HCT116 (cell line): ENCODE measurements around the gene PTPN2. TPM values are rescaled to one million over a fixed set of nuclear protein-coding genes. Genes with fewer than 3 reads are reported as not detected.

Source experiments
- ATAC-seq: fragments of 200-7000 bp; cut with Tn5 transposase; 2 replicates; pipeline ENCODE4 v1.9.1; 2020; ENCODE audit warnings: mild to moderate bottlenecking, moderate library complexity
- BruUV-seq: library from RNA; stranded (reverse); fragments of 400-500 nt; replicated peaks from 2 replicates; lab custom pipeline; 2021; lab: Mats Ljungman, UMichigan
- CTCF ChIA-PET: fragments of 300-600 bp; sonication (Branson Sonifier 250); formaldehyde crosslinking; loops from one replicate; lab custom pipeline; 2021; ENCODE audit warnings: antibody characterized with exemption; lab: Charles Lee
- POLR2A ChIA-PET: fragments of 300-600, 350-600 bp; sonication (Branson Sonifier 250); formaldehyde crosslinking; loops from one replicate; lab custom pipeline; 2021; ENCODE audit warnings: antibody characterized with exemption; lab: Charles Lee
- RAD21 ChIA-PET, 2 experiments: fragments of 300-600 bp; sonication (Branson Sonifier 250); formaldehyde crosslinking; loops; one replicate each; lab custom pipeline; 2023; ENCODE audit warnings: low total read pairs in 2 of 2; ENCODE audit not compliant: uncharacterized antibody in 2 of 2, unreplicated experiment in 2 of 2, low non-redundant PET in 1 of 2; lab: Charles Lee
- DNase-seq: peaks from one replicate; pipeline ENCODE4 v3.0.0-alpha.2; 2010; ENCODE audit warnings: low read depth, low spot score
- H2AFZ ChIP-seq: fragments of 200-600 bp; shearing (Covaris generic), sonication (generic); 2 replicates; pipeline ENCODE4 v1.6.1; 2017; ENCODE audit warnings: low read depth, mixed run types, mixed read lengths, antibody characterized with exemption, low read length; ENCODE audit not compliant: poor library complexity, severe bottlenecking
- H3K27ac ChIP-seq: 2 replicates; pipeline ENCODE4 v1.5.1; 2012; ENCODE audit warnings: low read depth, low read length
- H3K27me3 ChIP-seq: fragments of 200-600 bp; sonication (generic); 2 replicates; pipeline ENCODE4 v1.6.1; 2016; ENCODE audit warnings: mixed run types, low read length, mixed read lengths; ENCODE audit not compliant: insufficient read depth
- H3K36me3 ChIP-seq, 2 experiments: fragments of 200-500 bp in 1 of 2; fragments of 200-600 bp in 1 of 2; sonication (Bioruptor generic) in 1 of 2; sonication (generic) in 1 of 2; 2 replicates each; pipeline versions ENCODE4 v1.5.1 to v1.6.1; 2014 to 2016; ENCODE audit warnings: low read length in 2 of 2, inconsistent platforms in 1 of 2, mixed read lengths in 1 of 2, mixed run types in 1 of 2; ENCODE audit not compliant: insufficient read depth in 2 of 2, control insufficient read depth in 1 of 2
- H3K4me1 ChIP-seq, 2 experiments: fragments of 200-600 bp in 1 of 2; sonication (generic) in 1 of 2; 2 replicates each; pipeline versions ENCODE4 v1.5.1 to v1.6.1; 2012 to 2017; ENCODE audit warnings: low read length in 2 of 2, inconsistent platforms in 1 of 2, mild to moderate bottlenecking in 1 of 2, mixed read lengths in 1 of 2, mixed run types in 1 of 2, moderate library complexity in 1 of 2; ENCODE audit not compliant: insufficient read depth in 2 of 2, control insufficient read depth in 1 of 2
- H3K4me2 ChIP-seq: fragments of 200-600 bp; sonication (generic); 2 replicates; pipeline ENCODE4 v1.6.1; 2017; ENCODE audit warnings: mixed run types, low read length, mixed read lengths
- H3K4me3 ChIP-seq, 2 experiments: fragments of 200-600 bp in 1 of 2; sonication (generic) in 1 of 2; replicated peaks in 1 of 2; 2 replicates each; pipeline ENCODE4 v1.5.1; 2011 to 2016; ENCODE audit warnings: low read length in 2 of 2, control low read depth in 1 of 2, low read depth in 1 of 2, mild to moderate bottlenecking in 1 of 2, mixed read lengths in 1 of 2, mixed run types in 1 of 2
- H3K79me2 ChIP-seq: fragments of 200-600 bp; sonication (generic); 2 replicates; pipeline ENCODE4 v1.6.1; 2017; ENCODE audit warnings: mild to moderate bottlenecking, mixed run types, low read length, moderate library complexity, mixed read lengths; ENCODE audit not compliant: insufficient read depth
- H3K9ac ChIP-seq: fragments of 200-600 bp; sonication (generic); 2 replicates; pipeline ENCODE4 v1.6.1; 2016; ENCODE audit warnings: low read length, mixed read lengths
- H3K9me2 ChIP-seq: fragments of 200-600 bp; sonication (generic), shearing (Covaris generic); 2 replicates; pipeline ENCODE4 v1.6.1; 2017; ENCODE audit warnings: mixed run types, mild to moderate bottlenecking, moderate library complexity; ENCODE audit not compliant: insufficient read depth
- H3K9me3 ChIP-seq, 2 experiments: fragments of 200-500 bp in 1 of 2; fragments of 200-600 bp in 1 of 2; sonication (Bioruptor generic) in 1 of 2; sonication (generic) in 1 of 2; 2 replicates each; pipeline ENCODE4 v1.6.1; 2014 to 2017; ENCODE audit warnings: low read length in 2 of 2, mixed read lengths in 2 of 2, inconsistent platforms in 1 of 2, low read depth in 1 of 2, mild to moderate bottlenecking in 1 of 2, mixed run types in 1 of 2, moderate library complexity in 1 of 2; ENCODE audit not compliant: control insufficient read depth in 1 of 2, insufficient read depth in 1 of 2
- H4K20me1 ChIP-seq: fragments of 200-600 bp; sonication (generic), shearing (Covaris generic); 2 replicates; pipeline ENCODE4 v1.6.1; 2017; ENCODE audit warnings: mixed run types, mild to moderate bottlenecking, moderate library complexity; ENCODE audit not compliant: insufficient read depth
- ATF3 ChIP-seq: IDR thresholded peaks from 2 replicates; pipeline ENCODE4 v1.6.1; 2012
- CBX3 ChIP-seq: IDR thresholded peaks from 2 replicates; pipeline ENCODE4 v1.6.1; 2012; ENCODE audit warnings: low read depth
- CEBPB ChIP-seq: IDR thresholded peaks from 2 replicates; pipeline ENCODE4 v1.6.1; 2012; ENCODE audit warnings: low read depth
- ELF1 ChIP-seq: IDR thresholded peaks from 2 replicates; pipeline ENCODE4 v1.6.1; 2012; ENCODE audit warnings: low read depth, borderline replicate concordance
- POLR2A ChIP-seq: IDR thresholded peaks from 2 replicates; pipeline ENCODE4 v1.7.0; 2011; ENCODE audit warnings: borderline replicate concordance; ENCODE audit not compliant: insufficient read depth, insufficient read length; ENCODE audit errors: extremely low read depth
- POLR2AphosphoS5 ChIP-seq: IDR thresholded peaks from 2 replicates; pipeline ENCODE4 v1.6.1; 2011; ENCODE audit warnings: mild to moderate bottlenecking, low read depth, low read length, moderate library complexity
- REST ChIP-seq: IDR thresholded peaks from 2 replicates; pipeline ENCODE4 v1.6.1; 2012; ENCODE audit warnings: low read depth
- SIN3A ChIP-seq: IDR thresholded peaks from 2 replicates; pipeline ENCODE4 v1.6.1; 2012; ENCODE audit warnings: low read depth
- SP1 ChIP-seq: IDR thresholded peaks from 2 replicates; pipeline ENCODE4 v1.6.1; 2012; ENCODE audit warnings: low read depth
- SRF ChIP-seq: IDR thresholded peaks from 2 replicates; pipeline ENCODE4 v1.6.1; 2012; ENCODE audit warnings: low read depth
- ZBTB33 ChIP-seq: IDR thresholded peaks from 2 replicates; pipeline ENCODE4 v1.6.1; 2011; ENCODE audit warnings: mild to moderate bottlenecking, low read length, moderate library complexity; ENCODE audit not compliant: insufficient replicate concordance; ENCODE audit errors: extremely low read depth
- intact Hi-C: fragments of 100-400 bp; cut with micrococcal nuclease; formaldehyde crosslinking; loops from 2 replicates; pipeline ENCODE4 v1.10.0; 2022
- total RNA-seq: library from RNA; stranded (reverse); gene quantifications from one replicate; pipeline ENCODE4 v1.2.1, GENCODE V29; 2021; ENCODE audit not compliant: unreplicated experiment

PTPN2 gene
- total RNA-seq, 1 experiment from 2014 or later: 50.3 TPM

GRCh38 chr18:12772111-12772510, 111.9 kb downstream of the PTPN2 start:
- RAD21 ChIA-PET: no interaction called here
- no TSS peak for BruUV-seq
- POLR2A ChIA-PET: no interaction called here

DNA sequence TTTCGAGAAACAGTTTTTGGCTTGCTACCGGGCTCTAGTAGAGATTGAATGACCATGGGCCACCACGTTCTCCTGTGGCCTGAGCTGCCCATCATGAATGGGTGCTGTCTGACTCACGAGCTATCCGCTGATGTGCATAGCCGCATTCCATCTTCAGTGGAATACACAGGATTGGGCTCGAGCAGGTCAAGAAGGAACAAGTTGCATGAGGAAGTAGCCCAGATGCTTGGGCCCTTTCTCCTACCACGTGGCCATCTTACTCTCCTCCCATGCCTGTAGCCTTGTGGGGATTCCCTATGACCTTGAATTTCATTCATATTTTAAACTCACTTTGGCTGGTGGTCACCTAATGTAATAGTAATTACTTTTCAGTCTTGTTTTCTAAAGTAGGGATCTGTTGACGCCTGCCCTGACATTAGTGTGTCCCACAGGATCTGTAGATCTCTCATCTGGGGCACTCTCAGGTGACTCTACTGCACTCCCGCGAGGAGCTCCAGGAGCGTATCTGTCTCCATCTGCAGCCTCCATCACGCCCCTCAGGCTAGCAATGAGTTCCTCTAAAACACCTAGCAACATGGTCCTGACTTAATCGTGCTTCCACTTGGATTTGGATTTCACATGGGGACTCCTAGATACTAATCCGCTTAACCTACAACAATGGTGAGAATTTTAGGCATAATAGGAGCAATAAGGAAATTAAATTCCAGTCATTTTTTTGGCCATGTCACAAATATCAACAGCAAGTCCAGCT, 113.4 kb downstream of the PTPN2 start:
- no peak overlapping the region for H2AFZ ChIP-seq
- TF ChIP-seq ATF3 (no peak), SRF (no peak), REST (no peak), POLR2A (no peak), POLR2AphosphoS5 (no peak), ZBTB33 (no peak), SIN3A (no peak), ELF1 (no peak)
- H3K4me1 ChIP-seq: peaks cover 0 to 2% of the 10 kb centered on the region in 2 experiments; a peak in 1 of 4 replicates
- H3K9ac ChIP-seq: no peak overlapping the region
- H3K27ac ChIP-seq: no peak overlapping the region
- H3K36me3 ChIP-seq: no peaks in the 10 kb centered on the region
- BruUV-seq: no TSS peak
- RAD21 ChIA-PET: no interaction called here
- ATAC-seq (no peak), DNase-seq (no peak)
- H3K9me3 ChIP-seq: no peaks in the 10 kb centered on the region
- no peaks in the 10 kb centered on the region for H3K79me2 ChIP-seq
- H3K4me3 ChIP-seq: no peak overlapping the region
- POLR2A ChIA-PET: no interaction called here
- no peaks in the 10 kb centered on the region for H3K9me2 ChIP-seq
- H4K20me1 ChIP-seq: no peaks in the 10 kb centered on the region
- intact Hi-C loops: no loop called here
- CTCF ChIA-PET: no interaction called here
- H3K4me2 ChIP-seq: no peak overlapping the region
- no peaks in the 10 kb centered on the region for H3K27me3 ChIP-seq

More at GRCh38 chr18:12772111-12772510, 111.9 kb downstream of the PTPN2 start:
- no peak for DNase-seq
- H3K9ac ChIP-seq: no peak overlapping the region
- no peak for ATAC-seq
- no peaks in the 10 kb centered on the region; a peak in 1 of 4 replicates for H3K4me1 ChIP-seq
- H3K36me3 ChIP-seq: no peaks in the 10 kb centered on the region
- H3K9me2 ChIP-seq: no peaks in the 10 kb centered on the region
- no peak overlapping the region for H3K4me2 ChIP-seq
- CTCF ChIA-PET: no interaction called here
- H3K4me3 ChIP-seq: no peak overlapping the region
- H3K9me3 ChIP-seq: no peaks in the 10 kb centered on the region
- H2AFZ ChIP-seq: no peak overlapping the region
- H3K27me3 ChIP-seq: no peaks in the 10 kb centered on the region
- H4K20me1 ChIP-seq: no peaks in the 10 kb centered on the region
- no peak overlapping the region for H3K27ac ChIP-seq
- no peaks in the 10 kb centered on the region for H3K79me2 ChIP-seq
- TF ChIP-seq CBX3 (no peak), CEBPB (no peak), SIN3A (no peak), SP1 (no peak)
- intact Hi-C loops: no loop called here
